HT-29 (cell line): ENCODE data around the gene IL18RAP. TPM values are rescaled to one million over a fixed set of nuclear protein-coding genes. Genes with fewer than 3 reads are reported as not detected.

Experiments used
- small RNA-seq: library from RNA; depleted of rRNA; stranded (forward); fragments of <200 nt; gene quantifications from one replicate; pipeline ENCODE3, GENCODE V24; 2014
- total RNA-seq: library from RNA; depleted of rRNA; stranded (reverse); fragments of >200 nt; shearing (Covaris generic); gene quantifications from 2 replicates; pipeline ENCODE4 v1.2.3, GENCODE V29; 2014; rRNA removed

IL18RAP gene
- total RNA-seq, 1 experiment from 2014 or later: not detected

Small RNA genes within 50 kb of the gene (small RNA-seq; reads per million reads assigned to genes)
- gene MIR4772: not detected

Other genes with a start within 250 kb of the IL18RAP start
- gene IL1RL2, start 236.1 kb upstream of the IL18RAP start, total RNA-seq: 2.4 and 3.8 TPM in 2 replicates
- gene IL1RL1, start 111.6 kb upstream of the IL18RAP start, total RNA-seq: not detected in 2 replicates
- 0.05 TPM in 1 of 2 replicates, not detected in the other for gene IL18R1, start 67.4 kb upstream of the IL18RAP start, total RNA-seq
- not detected in 2 replicates for gene SLC9A4, start 50.1 kb downstream of the IL18RAP start, total RNA-seq
- gene SLC9A2, start 196.4 kb downstream of the IL18RAP start, total RNA-seq: 0.43 and 0.83 TPM in 2 replicates